SH-SY5Y (cell line): Measurements from ENCODE around the gene UBE2Z.

Experiments used
- GATA2 ChIP-seq: IDR thresholded peaks from 2 replicates; pipeline ENCODE4 v1.6.1; 2011; ENCODE audit warnings: mild to moderate bottlenecking, low read depth, low read length
- GATA3 ChIP-seq: IDR thresholded peaks from 2 replicates; pipeline ENCODE4 v1.6.1; 2011; ENCODE audit warnings: low read depth, mild to moderate bottlenecking, low read length, moderate library complexity

The UBE2Z gene

GRCh38 chr17:48927978-48928745 lies 20.0 kb downstream of the UBE2Z start:
- TF ChIP-seq GATA2 (no peak), GATA3 (no peak)

- TF ChIP-seq GATA2 (no peak), GATA3 (no peak)
These were observed 20.9 kb downstream of the UBE2Z start for GRCh38 chr17:48928876-48929811.

- TF ChIP-seq GATA3 (no peak), GATA2 (no peak)
These were observed 21.6 kb downstream of the UBE2Z start for GRCh38 chr17:48929812-48930165.

- TF ChIP-seq GATA3 (no peak), GATA2 (no peak)
These were observed 22.2 kb downstream of the UBE2Z start for GRCh38 chr17:48930435-48930873.

- TF ChIP-seq GATA3, result no peak
- TF ChIP-seq GATA2, result no peak
These were observed 24.8 kb downstream of the UBE2Z start for GRCh38 chr17:48933035-48933434.

GRCh38 chr17:48944515-48945260 lies 36.5 kb downstream of the UBE2Z start, which contains the start of gene SNF8:
TSS of gene SNF8 (minus strand) at chr17:48944842. CDS start at chr17:48944734, 108 bp downstream.
- TF ChIP-seq GATA2, result no peak
- TF ChIP-seq GATA3, result no peak

GRCh38 chr17:48951572-48951971 lies 43.4 kb downstream of the UBE2Z start:
- TF ChIP-seq GATA2 (no peak), GATA3 (no peak)

- TF ChIP-seq GATA3 (no peak), GATA2 (no peak)
These were observed 44.7 kb downstream of the UBE2Z start for GRCh38 chr17:48952904-48953303.

- TF ChIP-seq GATA3, result no peak
- no peak for TF ChIP-seq GATA2
These were observed 46.1 kb downstream of the UBE2Z start for GRCh38 chr17:48954300-48954755.

GRCh38 chr17:48960834-48961515 lies 52.8 kb downstream of the UBE2Z start:
- TF ChIP-seq GATA3 (no peak), GATA2 (no peak)

- no peak for TF ChIP-seq GATA2
- no peak for TF ChIP-seq GATA3
These were observed 53.5 kb downstream of the UBE2Z start for GRCh38 chr17:48961516-48962233.

GRCh38 chr17:48970224-48970623 lies 62.0 kb downstream of the UBE2Z start:
- TF ChIP-seq GATA2, result no peak
